Mucosa of rectum (tissue), 2 donors: ENCODE data around the gene ZMYND8.
"Not testable (repeated sequence)": the region's sequence is repeated elsewhere in the genome, so short reads cannot be mapped to it uniquely, and the experiment has no call there.

Experiments used
- H3K27ac ChIP-seq, 2 donors: one replicate each; pipeline ENCODE4 v1.7.0; 2013; ENCODE audit warnings: inconsistent platforms in 2 of 2, low read depth in 2 of 2, low read length in 2 of 2
- H3K27me3 ChIP-seq, 2 donors: one replicate each; pipeline ENCODE4 v1.7.0; 2013; ENCODE audit warnings: low read length in 2 of 2; ENCODE audit not compliant: control insufficient read depth in 2 of 2, insufficient read depth in 2 of 2
- H3K36me3 ChIP-seq, 2 donors: one replicate each; pipeline ENCODE4 v1.7.0; 2013; ENCODE audit warnings: low read length in 2 of 2; ENCODE audit not compliant: control insufficient read depth in 2 of 2, insufficient read depth in 2 of 2
- H3K4me1 ChIP-seq, 2 donors: one replicate each; pipeline ENCODE4 v1.7.0; 2013; ENCODE audit warnings: low read length in 2 of 2, mild to moderate bottlenecking in 1 of 2; ENCODE audit not compliant: control insufficient read depth in 2 of 2, insufficient read depth in 2 of 2
- H3K4me3 ChIP-seq, 2 donors: one replicate each; pipeline ENCODE4 v1.7.0; 2013; ENCODE audit warnings: low read length in 2 of 2
- H3K9ac ChIP-seq, 2 donors: one replicate each; pipeline ENCODE4 v1.7.0; 2013; ENCODE audit warnings: low read length in 2 of 2, low read depth in 1 of 2, mild to moderate bottlenecking in 1 of 2
- H3K9me3 ChIP-seq, 2 donors: one replicate each; pipeline ENCODE4 v1.7.0; 2013; ENCODE audit warnings: low read length in 2 of 2; ENCODE audit not compliant: control insufficient read depth in 2 of 2
- donor health status: healthy.
- donor health status: Normal muscosa, but diverticular disease.

The ZMYND8 gene

GRCh38 chr20:47389867-47390347, 33.4 kb upstream of the ZMYND8 start:
- Histone ChIP-seq H3K9ac (no peak overlapping the region), H3K36me3 (no peaks in the 10 kb centered on the region), H3K27ac (no peak overlapping the region), H3K4me1 (no peaks in the 10 kb centered on the region), H3K9me3 (no peaks in the 10 kb centered on the region), H3K4me3 (no peak overlapping the region), H3K27me3 (no peaks in the 10 kb centered on the region)

GRCh38 chr20:47385968-47386367, 29.5 kb upstream of the ZMYND8 start:
- not testable (repeated sequence) for H3K9me3 ChIP-seq, H3K27me3 ChIP-seq, H3K27ac ChIP-seq

DNA sequence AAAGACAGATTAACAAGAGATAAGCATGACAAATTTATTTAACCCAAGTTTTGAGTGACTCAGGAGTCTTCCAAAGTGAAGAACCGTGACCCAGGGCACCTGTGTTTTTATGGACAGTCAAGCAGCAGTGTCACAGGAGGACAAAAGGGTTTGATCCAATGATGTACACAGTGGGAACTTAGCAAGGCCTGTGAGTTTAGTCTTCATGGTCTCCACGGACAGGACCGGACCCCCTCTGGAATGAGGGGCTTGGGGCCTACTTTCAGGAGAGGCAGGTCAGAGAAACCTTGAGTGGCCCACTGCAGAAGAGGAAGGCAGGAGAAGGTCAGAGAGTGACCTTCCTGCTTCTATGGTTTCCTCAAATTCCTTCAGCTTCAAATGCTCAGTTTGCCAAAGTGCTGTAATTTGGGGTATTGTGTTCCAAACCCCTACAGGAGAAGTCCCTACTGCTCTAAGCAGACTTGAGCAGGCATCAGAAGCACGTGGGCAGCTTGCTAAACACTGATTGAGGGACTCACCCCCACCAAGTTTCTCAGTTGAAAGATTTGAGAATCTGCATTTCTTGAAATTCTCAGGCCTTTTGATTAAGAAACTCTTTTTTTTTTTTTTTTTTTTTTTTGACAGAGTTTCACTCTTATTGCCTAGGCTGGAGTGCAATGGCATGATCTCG, 26.4 kb upstream of the ZMYND8 start:
- no peak overlapping the region for H3K9ac ChIP-seq
- H3K27me3 ChIP-seq, result no peaks in the 10 kb centered on the region
- no peak overlapping the region for H3K27ac ChIP-seq
- no peaks in the 10 kb centered on the region for H3K36me3 ChIP-seq
- no peaks in the 10 kb centered on the region for H3K9me3 ChIP-seq
- H3K4me3 ChIP-seq, result no peak overlapping the region
- peaks cover 2 to 3% of the 10 kb centered on the region in 2 donors for H3K4me1 ChIP-seq

More at GRCh38 chr20:47385968-47386367, 29.5 kb upstream of the ZMYND8 start:
- H3K36me3 ChIP-seq, H3K4me3 ChIP-seq, H3K4me1 ChIP-seq, H3K9ac ChIP-seq: not testable (repeated sequence)

DNA sequence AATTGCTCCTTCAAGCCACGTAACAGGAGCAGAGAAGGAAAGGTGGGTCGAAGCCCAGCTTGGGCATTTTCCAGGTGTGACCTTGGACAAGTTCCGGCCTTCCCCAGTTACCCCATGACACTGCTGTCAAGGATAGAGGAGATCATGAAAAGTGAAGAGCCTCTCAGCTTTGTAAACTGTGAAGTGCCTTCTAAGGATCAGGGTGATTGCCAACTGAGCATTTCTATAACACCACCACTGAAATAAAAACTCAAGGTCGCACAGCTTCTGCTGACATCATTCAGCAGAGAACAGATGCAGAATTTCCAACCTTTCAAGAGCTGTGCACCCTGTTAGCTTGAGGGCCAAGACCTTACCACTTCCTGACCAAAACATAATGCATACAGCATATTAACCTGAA, 24.0 kb upstream of the ZMYND8 start:
- no peak overlapping the region for H3K9ac ChIP-seq
- H3K27me3 ChIP-seq, result no peaks in the 10 kb centered on the region
- peaks cover 2 to 3% of the 10 kb centered on the region in 2 donors for H3K4me1 ChIP-seq
- no peaks in the 10 kb centered on the region for H3K9me3 ChIP-seq
- H3K36me3 ChIP-seq, result no peaks in the 10 kb centered on the region
- H3K4me3 ChIP-seq, result no peak overlapping the region
- no peak overlapping the region for H3K27ac ChIP-seq

DNA sequence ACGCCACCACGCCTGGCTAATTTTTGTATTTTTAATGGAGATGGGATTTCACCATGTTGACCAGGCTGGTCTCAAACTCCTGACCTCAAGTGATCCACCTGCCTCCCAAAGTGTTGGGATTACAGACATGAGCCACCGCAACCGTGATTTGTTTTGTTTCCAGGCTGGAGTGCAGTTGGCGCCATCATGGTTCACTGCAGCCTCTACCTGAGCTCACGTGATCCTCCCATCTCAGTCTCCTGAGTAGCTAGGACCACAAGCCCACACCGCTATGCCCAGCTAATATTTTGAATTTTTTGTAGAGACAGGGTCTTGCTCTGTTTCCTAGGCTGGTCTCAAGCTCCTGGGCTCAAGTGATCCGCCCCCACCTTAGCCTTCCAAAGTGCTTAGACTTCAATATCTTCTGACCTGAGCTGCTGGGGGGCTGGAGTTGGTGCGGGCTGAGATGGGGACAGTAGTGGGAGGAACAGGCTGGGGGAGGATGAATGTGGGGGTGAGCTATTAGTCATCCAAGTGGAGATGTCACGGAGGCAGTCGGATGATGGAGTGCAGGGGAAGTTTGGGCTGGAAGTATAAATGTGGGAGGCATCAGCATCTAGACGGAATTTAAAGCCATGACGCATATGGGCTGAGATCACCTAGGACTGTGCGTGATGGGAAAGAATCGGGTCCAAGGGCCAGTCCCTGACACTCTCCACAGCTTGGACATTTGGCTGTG, 23.1 kb upstream of the ZMYND8 start:
- no peaks in the 10 kb centered on the region for H3K9me3 ChIP-seq
- H3K36me3 ChIP-seq, result no peaks in the 10 kb centered on the region
- no peak overlapping the region for H3K4me3 ChIP-seq
- no peak overlapping the region for H3K27ac ChIP-seq
- no peaks in the 10 kb centered on the region for H3K27me3 ChIP-seq
- H3K9ac ChIP-seq, result no peak overlapping the region
- peaks cover 2 to 3% of the 10 kb centered on the region in 2 donors for H3K4me1 ChIP-seq

- Histone ChIP-seq H3K4me3 (no peak overlapping the region), H3K36me3 (no peaks in the 10 kb centered on the region), H3K9ac (no peak overlapping the region), H3K4me1 (no peaks in the 10 kb centered on the region), H3K9me3 (no peaks in the 10 kb centered on the region), H3K27me3 (no peaks in the 10 kb centered on the region), H3K27ac (no peak overlapping the region)
Measured at GRCh38 chr20:47377122-47377722, 20.7 kb upstream of the ZMYND8 start.

DNA sequence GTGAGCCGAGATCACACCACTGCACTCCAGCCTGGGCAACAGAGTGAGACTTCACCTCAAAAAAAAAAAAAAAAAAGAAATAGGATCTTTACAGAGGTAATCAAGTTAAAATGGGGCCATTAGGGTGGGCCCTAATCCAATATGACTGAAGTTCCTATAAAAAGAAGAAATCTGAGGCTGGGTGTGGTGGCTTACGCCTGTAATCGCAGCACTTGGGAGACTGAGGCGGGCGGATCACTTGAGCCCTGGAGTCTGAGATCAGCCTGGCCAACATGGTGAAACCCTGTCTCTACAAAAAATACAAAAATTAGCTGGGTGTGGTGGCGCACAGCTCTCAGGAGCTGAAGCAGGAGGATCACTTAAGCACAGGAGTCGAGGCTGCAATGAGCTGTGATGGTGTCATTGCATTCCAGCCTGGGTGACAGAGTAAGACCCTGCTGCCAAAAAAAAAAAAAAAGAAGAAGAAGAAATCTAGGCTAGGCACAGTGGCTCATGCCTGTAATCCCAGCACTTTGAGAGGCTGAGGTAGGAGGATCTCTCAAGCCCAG, 19.7 kb upstream of the ZMYND8 start:
- not testable (repeated sequence) for H3K27ac ChIP-seq, H3K27me3 ChIP-seq, H3K36me3 ChIP-seq, H3K9ac ChIP-seq, H3K4me3 ChIP-seq, H3K9me3 ChIP-seq, H3K4me1 ChIP-seq

GRCh38 chr20:47374121-47374520, 17.6 kb upstream of the ZMYND8 start:
- H3K27ac ChIP-seq, H3K4me1 ChIP-seq, H3K9me3 ChIP-seq, H3K36me3 ChIP-seq, H3K27me3 ChIP-seq, H3K4me3 ChIP-seq, H3K9ac ChIP-seq: not testable (repeated sequence)

- H3K27me3 ChIP-seq, result no peaks in the 10 kb centered on the region
- no peak overlapping the region for H3K27ac ChIP-seq
Measured at GRCh38 chr20:47373206-47373733, 16.8 kb upstream of the ZMYND8 start.

More at GRCh38 chr20:47373206-47373733, 16.8 kb upstream of the ZMYND8 start:
- Histone ChIP-seq H3K4me3 (no peak overlapping the region), H3K4me1 (no peaks in the 10 kb centered on the region), H3K9me3 (no peaks in the 10 kb centered on the region), H3K36me3 (no peaks in the 10 kb centered on the region), H3K9ac (no peak overlapping the region)
